Measurements from ENCODE around the gene BTG1.

BTG1 gene

DNA sequence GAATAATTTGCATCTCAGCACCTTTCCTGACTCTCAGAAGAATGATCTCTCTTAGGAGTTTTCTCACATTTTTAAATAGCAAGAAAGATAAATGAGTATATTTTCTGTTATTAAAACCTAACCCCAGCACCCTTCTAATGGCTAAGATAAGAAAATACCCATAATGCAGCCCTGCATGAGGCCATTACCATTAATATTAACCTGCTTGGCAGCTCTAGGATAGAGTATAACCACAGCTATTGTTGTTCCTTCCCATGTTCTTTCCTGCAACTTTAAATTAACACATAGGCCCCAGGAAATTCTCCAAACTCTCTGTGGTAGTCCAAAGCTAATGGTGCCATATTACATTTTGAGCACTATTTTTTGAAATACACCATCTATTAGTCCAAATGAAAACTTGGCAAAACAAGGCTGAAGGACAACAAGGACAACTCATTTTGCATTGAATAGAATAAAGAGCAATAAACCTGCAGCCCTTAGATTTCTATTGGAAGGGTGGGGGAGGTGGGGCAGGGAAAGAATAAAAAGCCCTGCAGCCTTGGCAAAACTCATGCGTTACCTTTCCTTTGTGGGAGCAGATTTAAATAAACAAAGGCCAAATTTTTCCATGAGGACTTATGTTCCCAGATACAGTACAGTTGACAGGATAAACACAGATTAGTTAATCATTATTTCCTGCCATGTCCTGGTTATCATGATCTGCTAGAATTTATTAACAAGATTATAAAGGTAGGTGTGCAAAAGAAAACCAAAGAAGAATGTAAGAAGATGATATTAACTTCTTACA, 46.9 kb downstream of the BTG1 start:
- DNase-seq (ENCODE audit: low spot score) = peak; percentile 60

DNA sequence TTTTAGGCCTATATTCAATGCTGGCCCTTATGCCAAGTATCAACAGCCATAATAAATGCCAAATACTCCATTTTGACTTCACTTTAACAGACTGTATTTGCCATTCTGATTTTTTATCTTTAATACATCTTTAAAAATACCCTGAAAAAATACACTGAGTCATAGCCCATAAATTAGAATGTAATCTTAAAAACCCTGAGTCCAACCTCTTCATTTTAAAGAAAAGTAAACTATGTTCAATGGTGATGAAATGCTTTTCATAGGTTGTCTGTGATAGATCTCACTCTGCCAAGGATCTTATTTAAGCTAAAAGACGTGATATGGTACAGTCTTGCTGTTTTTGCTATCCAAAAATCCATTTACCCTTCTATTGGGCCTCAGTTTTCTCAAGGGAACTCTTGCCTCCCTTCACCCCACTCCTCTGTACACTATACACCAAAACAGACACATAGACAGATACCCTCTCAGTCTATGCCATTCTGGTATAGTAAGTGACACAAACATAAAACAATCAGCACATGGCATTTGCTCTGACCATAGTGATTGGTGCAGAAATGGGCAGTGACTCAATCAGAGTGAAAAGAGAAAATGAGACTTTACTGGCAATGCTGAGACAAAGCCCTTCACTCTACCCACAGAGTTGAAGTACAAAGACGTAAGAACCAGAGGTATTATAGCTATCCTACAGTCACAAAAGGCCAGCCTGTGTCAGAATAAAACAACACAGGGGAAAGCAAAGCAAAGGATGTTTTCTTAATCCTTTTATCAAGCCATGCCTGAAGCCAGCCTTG, 49.1 kb downstream of the BTG1 start:
- no peak for DNase-seq (ENCODE audit: low spot score)

DNA sequence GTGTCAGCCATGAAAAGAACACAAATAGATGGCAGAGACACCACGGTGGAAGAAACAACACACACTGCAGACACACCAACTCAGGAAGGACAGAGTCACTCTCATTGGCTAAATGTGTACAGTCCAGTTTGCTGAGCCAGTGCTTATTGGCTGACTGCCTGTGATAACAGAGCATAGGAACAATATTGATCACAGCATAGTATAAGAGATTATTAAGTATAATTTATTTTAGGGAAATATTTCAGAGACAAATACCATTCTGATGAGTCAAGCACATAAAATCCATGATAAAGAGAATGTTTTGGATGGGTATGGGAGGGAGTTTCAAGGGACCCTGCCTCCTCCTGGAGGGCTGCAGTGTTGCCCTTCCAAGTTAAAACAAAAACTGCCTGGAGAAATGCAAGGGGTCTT, 50.9 kb downstream of the BTG1 start:
- peak; percentile 42 for DNase-seq (ENCODE audit: low spot score)

DNA sequence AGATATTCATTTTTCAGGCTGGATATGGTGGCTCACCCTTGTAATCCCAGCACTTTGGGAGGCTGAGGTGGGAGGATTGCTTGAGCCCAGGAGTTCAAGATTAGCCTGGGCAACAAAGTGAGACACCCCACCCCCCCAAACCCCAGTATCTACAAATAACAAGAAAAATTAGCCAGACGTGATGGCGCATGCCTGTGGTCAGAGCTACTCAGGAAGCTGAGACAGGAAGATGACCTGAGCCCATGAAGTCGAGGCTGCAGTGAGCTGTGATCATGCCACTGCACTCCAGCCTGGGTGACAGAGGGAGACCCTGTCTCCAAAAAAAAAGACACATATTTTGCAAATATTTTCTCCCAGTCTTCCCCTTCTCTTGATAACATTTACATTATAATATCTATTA, 51.3 kb downstream of the BTG1 start:
- DNase-seq (ENCODE audit: low spot score) = peak; percentile 79

All from kidney tubule cell (primary cell).